SK-N-SH (cell line): ENCODE results near the gene ZC3H7B.

Experiments used
- EP300 ChIP-seq, 2 experiments: IDR thresholded peaks; 2 replicates each; pipeline versions ENCODE4 v1.4.0 to v1.6.1; 2012; ENCODE audit warnings: borderline replicate concordance in 1 of 2, low read depth in 1 of 2, low read length in 1 of 2
- RXRA ChIP-seq: IDR thresholded peaks from 2 replicates; pipeline ENCODE4 v1.4.0; 2012; ENCODE audit warnings: low read depth, mild to moderate bottlenecking, borderline replicate concordance
- USF1 ChIP-seq: IDR thresholded peaks from 2 replicates; pipeline ENCODE4 v1.4.0; 2012; ENCODE audit warnings: low read depth, borderline replicate concordance
- TF ChIP-seq, protein P1 (sequence below): fragments of 200-600 bp; sonication (generic); IDR thresholded peaks from 2 replicates; pipeline ENCODE4 v1.6.1; 2017; ENCODE audit warnings: antibody characterized with exemption, mild to moderate bottlenecking, moderate library complexity
- TF ChIP-seq, protein P2 (sequence below): IDR thresholded peaks from 2 replicates; pipeline ENCODE4 v1.6.1; 2012; ENCODE audit warnings: mild to moderate bottlenecking, low read depth, low read length, moderate library complexity

- TF ChIP-seq, protein P1, sequence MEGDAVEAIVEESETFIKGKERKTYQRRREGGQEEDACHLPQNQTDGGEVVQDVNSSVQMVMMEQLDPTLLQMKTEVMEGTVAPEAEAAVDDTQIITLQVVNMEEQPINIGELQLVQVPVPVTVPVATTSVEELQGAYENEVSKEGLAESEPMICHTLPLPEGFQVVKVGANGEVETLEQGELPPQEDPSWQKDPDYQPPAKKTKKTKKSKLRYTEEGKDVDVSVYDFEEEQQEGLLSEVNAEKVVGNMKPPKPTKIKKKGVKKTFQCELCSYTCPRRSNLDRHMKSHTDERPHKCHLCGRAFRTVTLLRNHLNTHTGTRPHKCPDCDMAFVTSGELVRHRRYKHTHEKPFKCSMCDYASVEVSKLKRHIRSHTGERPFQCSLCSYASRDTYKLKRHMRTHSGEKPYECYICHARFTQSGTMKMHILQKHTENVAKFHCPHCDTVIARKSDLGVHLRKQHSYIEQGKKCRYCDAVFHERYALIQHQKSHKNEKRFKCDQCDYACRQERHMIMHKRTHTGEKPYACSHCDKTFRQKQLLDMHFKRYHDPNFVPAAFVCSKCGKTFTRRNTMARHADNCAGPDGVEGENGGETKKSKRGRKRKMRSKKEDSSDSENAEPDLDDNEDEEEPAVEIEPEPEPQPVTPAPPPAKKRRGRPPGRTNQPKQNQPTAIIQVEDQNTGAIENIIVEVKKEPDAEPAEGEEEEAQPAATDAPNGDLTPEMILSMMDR: no peak
- TF ChIP-seq RXRA: no peak
- TF ChIP-seq, protein P2, sequence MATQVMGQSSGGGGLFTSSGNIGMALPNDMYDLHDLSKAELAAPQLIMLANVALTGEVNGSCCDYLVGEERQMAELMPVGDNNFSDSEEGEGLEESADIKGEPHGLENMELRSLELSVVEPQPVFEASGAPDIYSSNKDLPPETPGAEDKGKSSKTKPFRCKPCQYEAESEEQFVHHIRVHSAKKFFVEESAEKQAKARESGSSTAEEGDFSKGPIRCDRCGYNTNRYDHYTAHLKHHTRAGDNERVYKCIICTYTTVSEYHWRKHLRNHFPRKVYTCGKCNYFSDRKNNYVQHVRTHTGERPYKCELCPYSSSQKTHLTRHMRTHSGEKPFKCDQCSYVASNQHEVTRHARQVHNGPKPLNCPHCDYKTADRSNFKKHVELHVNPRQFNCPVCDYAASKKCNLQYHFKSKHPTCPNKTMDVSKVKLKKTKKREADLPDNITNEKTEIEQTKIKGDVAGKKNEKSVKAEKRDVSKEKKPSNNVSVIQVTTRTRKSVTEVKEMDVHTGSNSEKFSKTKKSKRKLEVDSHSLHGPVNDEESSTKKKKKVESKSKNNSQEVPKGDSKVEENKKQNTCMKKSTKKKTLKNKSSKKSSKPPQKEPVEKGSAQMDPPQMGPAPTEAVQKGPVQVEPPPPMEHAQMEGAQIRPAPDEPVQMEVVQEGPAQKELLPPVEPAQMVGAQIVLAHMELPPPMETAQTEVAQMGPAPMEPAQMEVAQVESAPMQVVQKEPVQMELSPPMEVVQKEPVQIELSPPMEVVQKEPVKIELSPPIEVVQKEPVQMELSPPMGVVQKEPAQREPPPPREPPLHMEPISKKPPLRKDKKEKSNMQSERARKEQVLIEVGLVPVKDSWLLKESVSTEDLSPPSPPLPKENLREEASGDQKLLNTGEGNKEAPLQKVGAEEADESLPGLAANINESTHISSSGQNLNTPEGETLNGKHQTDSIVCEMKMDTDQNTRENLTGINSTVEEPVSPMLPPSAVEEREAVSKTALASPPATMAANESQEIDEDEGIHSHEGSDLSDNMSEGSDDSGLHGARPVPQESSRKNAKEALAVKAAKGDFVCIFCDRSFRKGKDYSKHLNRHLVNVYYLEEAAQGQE: no peak
- TF ChIP-seq USF1: no peak
- no peak for TF ChIP-seq EP300 (IDR thresholded peaks at IDR 0.05; ENCODE audit: borderline replicate concordance in 1 of 2, low read depth in 1 of 2, low read length in 1 of 2)
Observed at GRCh38 chr22:41356430-41357028, 55.2 kb downstream of the ZC3H7B start.
